GM12892 (cell line): ENCODE measurements around the gene CIT.

Experiments used
- DNase-seq: peaks from one replicate; pipeline ENCODE4 v3.0.0; 2011; ENCODE audit not compliant: insufficient read length
- FAIRE-seq: peaks from 2 replicates; lab custom pipeline; 2011; peaks lifted over from hg19 to GRCh38; lab: Jason Lieb, UNC
- POLR2A ChIP-seq: IDR thresholded peaks from 2 replicates; pipeline ENCODE4 v1.6.1; 2011; ENCODE audit warnings: low read depth, low read length, control low read depth
- POLR2AphosphoS5 ChIP-seq: IDR thresholded peaks from 2 replicates; pipeline ENCODE4 v1.6.1; 2011; ENCODE audit warnings: low read depth, low read length, control low read depth
- TAF1 ChIP-seq: IDR thresholded peaks from 2 replicates; pipeline ENCODE4 v1.6.1; 2011; ENCODE audit warnings: low read depth, mild to moderate bottlenecking, control low read depth, low read length, borderline replicate concordance

CIT gene

GRCh38 chr12:119642986-119643385 is 234.1 kb downstream of the CIT start:
- TF ChIP-seq POLR2A (no peak), TAF1 (no peak), POLR2AphosphoS5 (no peak)
- DNase-seq (no peak), FAIRE-seq (no peak)
